ENCODE data around the gene AZIN2.
A peak's percentile ranks its signal among the peaks of the same experiment; 100 is the strongest.
"Not testable (repeated sequence)": the region's sequence is repeated elsewhere in the genome, so short reads cannot be mapped to it uniquely, and the experiment has no call there.

AZIN2 gene

DNA sequence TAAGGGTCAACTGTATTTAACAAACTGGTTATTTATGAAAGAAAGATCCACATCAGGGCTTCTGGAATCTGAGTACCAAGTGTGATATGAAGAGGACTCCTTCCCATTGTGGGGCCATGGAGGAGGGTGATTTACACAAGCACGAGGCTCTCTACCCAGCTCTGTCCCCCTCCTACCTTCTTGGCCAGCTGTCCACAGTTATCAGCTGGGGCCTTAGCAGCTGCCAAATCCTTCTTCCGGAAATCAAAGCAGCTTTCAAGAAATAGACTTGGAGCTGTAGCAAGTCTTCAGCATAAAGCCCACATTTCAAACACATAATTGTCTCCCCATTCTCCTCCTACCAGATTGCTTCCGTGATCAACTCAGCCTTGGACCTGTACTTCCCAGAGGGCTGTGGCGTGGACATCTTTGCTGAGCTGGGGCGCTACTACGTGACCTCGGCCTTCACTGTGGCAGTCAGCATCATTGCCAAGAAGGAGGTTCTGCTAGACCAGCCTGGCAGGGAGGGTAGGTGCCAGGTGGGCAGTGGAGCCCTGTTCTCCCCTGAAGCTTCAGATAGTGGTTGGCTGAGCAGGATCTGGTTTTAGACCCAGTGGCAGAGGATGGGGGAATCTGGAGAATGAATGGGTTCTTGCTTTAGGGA is 15.5 kb downstream of the AZIN2 start:
- no peak for DNase-seq

- no peak for DNase-seq
Measured at GRCh38 chr1:33097137-33097611, 16.2 kb downstream of the AZIN2 start.

- no peak for DNase-seq
Measured at GRCh38 chr1:33097762-33098161, 16.8 kb downstream of the AZIN2 start.

DNA sequence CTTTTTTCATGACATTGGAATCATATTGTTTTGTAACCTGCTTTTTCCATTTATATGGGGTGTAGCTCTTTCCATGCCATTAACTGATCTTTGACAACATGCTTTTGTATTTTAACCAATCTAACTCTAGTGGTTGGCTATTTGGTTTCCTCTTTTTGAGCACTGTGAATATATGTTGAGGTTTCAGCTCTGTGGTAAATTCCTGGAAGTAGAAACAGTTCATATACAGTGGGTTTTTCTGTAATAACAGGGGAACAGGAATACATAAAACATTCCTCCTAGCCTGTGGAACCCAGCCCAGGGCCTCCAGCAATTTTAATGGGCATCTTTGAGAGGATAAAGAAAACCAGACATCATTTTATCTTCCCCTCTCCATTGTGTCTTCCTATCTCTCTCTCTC is 17.4 kb downstream of the AZIN2 start:
- DNase-seq, result no peak

DNA sequence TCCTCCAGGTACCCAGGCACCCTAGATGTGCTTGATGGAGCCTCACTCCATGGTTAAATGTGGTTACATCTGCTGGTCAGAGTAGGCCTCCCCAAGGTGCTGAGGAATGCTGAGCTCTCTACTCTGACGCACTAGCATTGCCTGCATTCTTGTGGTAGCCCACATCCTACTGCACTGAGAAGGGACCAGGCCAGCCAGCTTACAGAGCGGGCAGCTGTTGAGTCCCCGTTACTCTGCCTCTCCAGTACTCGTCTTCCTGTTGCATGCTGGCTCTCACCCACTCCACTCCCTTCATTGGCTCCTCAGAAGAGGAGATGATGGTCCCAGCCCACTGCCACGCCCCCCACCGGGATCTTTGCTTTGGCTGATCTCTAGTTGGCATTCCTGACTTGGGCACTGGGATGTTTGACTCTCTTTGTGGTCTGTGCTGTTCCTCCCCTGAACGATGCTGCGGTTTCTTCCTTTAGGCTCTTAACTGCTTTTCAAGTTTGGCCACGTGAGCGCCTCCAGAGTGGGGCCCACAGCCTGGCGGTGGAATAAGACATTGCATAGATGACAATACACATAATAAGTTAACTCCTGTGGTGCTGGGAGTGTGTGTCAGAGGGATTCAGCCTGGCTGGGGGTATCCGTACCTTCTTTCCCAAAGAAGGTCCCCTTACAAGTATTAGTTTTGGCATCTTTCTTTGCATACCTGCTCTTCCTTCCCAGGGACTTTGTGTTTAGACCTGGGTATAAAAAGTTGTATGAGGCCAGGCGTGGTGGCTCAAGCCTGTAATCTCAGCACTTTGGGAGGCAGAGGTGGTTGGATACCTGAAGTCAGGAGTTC is 18.6 kb downstream of the AZIN2 start:
- DNase-seq, result no peak

DNA sequence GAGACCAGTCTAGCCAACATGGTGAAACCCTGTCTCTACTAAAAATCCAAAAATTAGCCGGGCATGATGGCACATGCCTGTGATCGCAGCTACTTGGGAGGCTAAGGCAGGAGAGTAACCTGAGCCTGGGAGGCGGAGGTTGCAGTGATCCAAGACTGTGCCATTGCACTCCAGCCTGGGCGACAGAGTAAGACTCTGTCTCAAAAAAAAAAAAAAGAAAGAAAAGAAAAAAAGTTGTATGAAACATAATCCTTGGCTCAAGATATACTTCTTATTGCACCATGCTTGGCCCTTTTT is 19.1 kb downstream of the AZIN2 start:
- DNase-seq, result not testable (repeated sequence)

GRCh38 chr1:33110477-33110876 is 29.5 kb downstream of the AZIN2 start:
- DNase-seq, result no peak

DNA sequence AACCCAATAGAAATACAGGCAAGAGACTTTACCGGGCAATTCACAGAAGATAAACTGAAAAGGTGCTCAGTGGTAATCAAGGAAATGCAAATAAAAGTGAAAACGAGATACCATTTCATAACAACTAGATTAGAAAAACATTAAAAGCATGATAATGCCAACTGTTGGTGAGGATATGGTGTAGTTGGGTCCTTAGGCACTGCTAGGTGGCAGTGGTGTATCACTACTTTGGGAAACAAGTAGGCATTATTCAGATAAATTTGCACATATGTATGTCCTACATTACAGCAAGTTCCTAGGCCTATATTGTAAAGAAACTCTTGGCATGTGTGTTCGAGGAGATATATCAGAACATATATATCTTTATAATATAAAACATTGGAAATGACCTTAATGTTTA is 31.0 kb downstream of the AZIN2 start:
- no peak for DNase-seq

DNA sequence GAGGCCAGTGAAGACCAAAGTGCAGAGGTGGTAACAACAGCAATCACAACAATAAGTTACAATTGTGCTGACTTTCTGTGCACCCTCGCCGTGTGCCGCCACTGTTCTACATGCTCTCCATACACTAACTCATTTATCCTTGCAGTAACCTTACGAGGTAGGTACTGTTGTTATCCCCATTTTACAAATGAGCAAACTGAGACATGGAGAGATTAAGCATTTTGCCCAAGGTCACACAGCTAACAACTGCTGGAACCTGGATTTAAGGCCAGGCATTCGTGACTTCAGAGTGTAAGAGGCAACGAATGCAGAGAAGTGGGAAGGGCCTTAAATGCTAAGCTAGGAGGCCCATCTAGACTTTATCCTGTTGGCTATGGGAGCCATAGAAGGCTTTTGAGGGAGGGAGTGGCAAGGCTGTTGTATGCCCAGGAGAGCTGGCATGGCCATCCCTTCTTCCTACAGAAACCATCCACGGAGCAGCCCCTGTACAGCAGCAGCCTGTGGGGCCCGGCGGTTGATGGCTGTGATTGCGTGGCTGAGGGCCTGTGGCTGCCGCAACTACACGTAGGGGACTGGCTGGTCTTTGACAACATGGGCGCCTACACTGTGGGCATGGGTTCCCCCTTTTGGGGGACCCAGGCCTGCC is 36.6 kb downstream of the AZIN2 start:
- DNase-seq, result no peak

- DNase-seq, result no peak
Measured at GRCh38 chr1:33118274-33118673, 37.3 kb downstream of the AZIN2 start.

DNA sequence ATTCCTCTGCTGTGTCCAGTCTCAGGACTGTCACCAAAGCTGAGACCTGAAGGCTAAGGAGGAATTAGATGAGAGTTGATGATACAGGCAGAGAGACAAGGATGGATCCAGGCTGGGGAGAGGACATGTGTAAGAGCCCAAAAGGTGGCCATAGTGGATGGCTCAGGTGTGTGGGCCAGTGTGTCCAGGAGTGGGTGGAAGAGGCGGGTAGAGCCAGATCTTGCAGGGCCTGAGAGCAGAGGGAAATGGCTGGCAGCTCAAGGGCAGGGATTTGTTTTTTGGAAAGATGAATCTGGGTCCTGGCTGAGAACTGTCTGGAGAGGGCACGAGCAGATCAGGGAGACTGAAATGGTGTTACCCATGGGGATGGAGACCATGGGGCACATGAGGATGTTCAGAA is 38.1 kb downstream of the AZIN2 start:
- no peak for DNase-seq

DNA sequence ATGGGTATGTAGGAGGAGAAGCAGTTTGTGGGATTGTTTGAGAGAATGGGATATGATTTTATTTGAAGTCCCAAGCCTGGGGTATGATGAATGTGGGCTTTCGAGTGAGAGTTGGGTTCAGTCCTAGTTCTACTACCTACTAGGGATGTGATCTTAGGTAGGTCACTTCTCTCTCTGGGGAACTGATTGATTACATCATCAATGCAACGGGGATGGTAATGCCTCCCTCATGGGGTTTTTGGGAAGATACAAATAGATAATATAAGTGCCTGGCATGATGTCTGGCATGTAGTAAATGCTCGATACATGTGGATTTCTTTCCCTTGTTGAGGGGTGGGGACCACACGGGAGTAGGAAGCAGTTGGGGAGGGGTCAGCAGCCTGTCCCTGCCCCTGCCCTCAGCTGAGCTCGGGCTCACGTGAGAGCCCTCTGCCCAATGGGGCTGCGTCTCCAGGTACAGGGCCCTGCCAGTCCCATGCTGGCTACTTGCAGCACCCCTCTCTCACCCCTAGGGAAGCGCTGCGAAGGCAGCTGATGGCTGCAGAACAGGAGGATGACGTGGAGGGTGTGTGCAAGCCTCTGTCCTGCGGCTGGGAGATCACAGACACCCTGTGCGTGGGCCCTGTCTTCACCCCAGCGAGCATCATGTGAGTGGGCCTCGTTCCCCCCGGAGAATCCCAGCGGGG is 38.7 kb downstream of the AZIN2 start:
- DNase-seq, result no peak

- no peak for DNase-seq
Measured at GRCh38 chr1:33120436-33121231, 39.7 kb downstream of the AZIN2 start.

DNA sequence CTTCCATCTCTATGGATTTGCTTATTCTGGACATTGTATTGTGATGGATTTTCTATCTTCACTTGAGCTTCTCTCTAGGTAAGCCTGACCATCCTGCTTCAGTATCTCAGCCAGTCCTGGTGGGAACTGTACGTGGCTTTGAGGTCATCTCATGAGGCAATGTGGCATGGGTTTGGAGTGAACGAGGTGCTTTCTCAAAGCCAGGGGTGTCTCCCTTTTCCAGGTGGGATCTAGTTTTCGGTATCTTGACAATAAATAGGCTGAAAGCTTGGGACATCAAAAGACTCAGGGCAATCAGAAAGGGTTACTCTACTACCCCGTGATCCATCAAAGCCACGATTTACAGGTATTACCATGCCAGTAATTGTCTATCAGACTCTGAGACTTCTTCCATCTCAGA is 40.8 kb downstream of the AZIN2 start:
- DNase-seq, result no peak

DNA sequence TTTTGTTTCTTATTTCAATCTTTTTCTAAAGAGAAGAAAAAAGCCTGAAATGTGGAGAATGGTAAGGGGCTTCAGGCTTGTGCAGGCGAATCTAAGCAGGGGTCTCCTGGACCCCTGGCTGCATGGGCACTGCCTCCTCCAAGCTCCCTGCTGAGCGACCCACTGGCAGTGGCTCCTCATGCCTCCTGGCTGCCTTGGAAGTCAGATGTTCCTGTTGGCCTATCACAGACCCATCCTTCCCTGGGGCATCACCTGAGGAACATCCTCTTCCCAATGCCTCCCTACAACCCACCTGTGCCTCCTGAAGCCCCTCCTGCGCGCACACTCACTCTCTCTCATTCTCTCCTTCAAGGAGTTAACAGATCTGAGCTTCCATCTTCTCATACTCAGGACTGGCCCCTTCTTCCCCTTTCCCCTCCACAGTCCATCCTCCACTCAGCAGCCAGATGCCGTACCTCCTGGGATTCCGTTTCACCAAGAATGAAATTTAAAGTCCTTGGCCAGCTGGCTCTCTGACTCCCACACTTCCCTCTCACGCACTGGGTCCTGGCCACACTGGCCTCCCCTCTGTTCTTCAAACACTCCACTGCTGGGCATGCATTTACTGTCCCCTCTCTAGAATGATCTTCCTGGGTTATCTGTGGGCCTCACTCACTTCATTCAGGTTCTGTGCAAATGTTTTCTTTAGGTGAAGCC is 41.7 kb downstream of the AZIN2 start:
- DNase-seq, result no peak

GRCh38 chr1:33123266-33123665 is 42.3 kb downstream of the AZIN2 start:
- no peak for DNase-seq

- DNase-seq, result not testable (repeated sequence)
Measured at GRCh38 chr1:33124647-33125046, 43.7 kb downstream of the AZIN2 start.

DNA sequence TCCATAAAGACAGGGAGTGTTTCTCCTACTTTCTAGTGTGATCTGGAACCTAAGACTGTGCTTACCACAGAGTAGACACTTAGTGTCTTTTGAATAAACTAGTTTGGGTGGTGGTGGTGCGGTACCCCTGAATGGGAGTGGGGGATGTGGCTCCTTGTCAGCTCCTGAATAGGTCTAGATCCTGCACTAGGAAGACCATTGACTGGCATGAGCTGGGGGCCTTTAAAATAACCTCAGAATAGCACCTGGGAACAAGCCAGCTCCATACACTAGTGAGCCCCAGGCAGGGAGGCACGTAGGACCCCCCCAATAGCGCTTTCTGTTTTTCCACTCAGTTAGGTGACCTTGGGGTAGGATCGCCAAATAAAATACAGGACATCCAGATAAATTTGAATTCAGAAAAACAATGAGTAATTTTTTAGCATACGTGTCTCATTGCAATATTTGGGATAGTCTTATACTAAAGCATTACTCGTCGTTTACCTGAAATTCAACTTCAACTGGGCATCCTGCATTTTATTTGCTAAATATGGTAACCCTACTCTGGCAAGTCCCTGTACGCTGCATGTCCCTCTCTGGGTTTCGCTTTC is 45.6 kb downstream of the AZIN2 start:
- no peak for DNase-seq

GRCh38 chr1:33127001-33127823 is 46.3 kb downstream of the AZIN2 start:
- peak; percentile 98 for DNase-seq

- no peak for DNase-seq
Measured at GRCh38 chr1:33128781-33129180, 47.8 kb downstream of the AZIN2 start.

GRCh38 chr1:33130297-33130696 is 49.3 kb downstream of the AZIN2 start:
- no peak for DNase-seq
